Nucleus accumbens (tissue), 56 donors: ENCODE results near the gene CETN2.
"Not testable (repeated sequence)": the region's sequence is repeated elsewhere in the genome, so short reads cannot be mapped to it uniquely, and the experiment has no call there.

Experiments used
- DNase-seq, 56 donors: peaks; one replicate each; lab custom pipeline; 2025; lab: John Stamatoyannopoulos, UW

CETN2 gene

GRCh38 chrX:152830312-152831305, at the start of gene CETN2, which contains the start of gene NSDHL:
Gene CETN2, minus strand, starts transcription at chrX:152830757. Its CDS starts 47 bp downstream, at chrX:152830710.
Gene NSDHL, plus strand, starts transcription at chrX:152831063. Its CDS starts 15,262 bp downstream, at chrX:152846325.
- DNase-seq, result peak; percentile 43 to 96 (median 92)

GRCh38 chrX:152878976-152879755, 48.6 kb upstream of the CETN2 start:
- peak in 2 of 56 donors; percentile 2 to 3 for DNase-seq

GRCh38 chrX:152876931-152877840, 46.6 kb upstream of the CETN2 start:
- no peak for DNase-seq

- DNase-seq, result no peak
Measured at GRCh38 chrX:152873361-152873760, 42.8 kb upstream of the CETN2 start.

- DNase-seq, result no peak
Measured at GRCh38 chrX:152872522-152872921, 42.0 kb upstream of the CETN2 start.

GRCh38 chrX:152871260-152871659, 40.7 kb upstream of the CETN2 start:
- no peak for DNase-seq

- no peak for DNase-seq
Measured at GRCh38 chrX:152869972-152870371, 39.4 kb upstream of the CETN2 start.

GRCh38 chrX:152866386-152866785, 35.8 kb upstream of the CETN2 start:
- DNase-seq, result no peak

- DNase-seq, result no peak
Measured at GRCh38 chrX:152865232-152865920, 34.8 kb upstream of the CETN2 start.

- no peak for DNase-seq
Measured at GRCh38 chrX:152861826-152862225, 31.3 kb upstream of the CETN2 start.

- DNase-seq, result no peak
Measured at GRCh38 chrX:152861116-152861515, 30.6 kb upstream of the CETN2 start.

GRCh38 chrX:152853986-152854385, 23.4 kb upstream of the CETN2 start:
- DNase-seq, result no peak

- peak in 7 of 56 donors; percentile 0 to 25 (median 9) for DNase-seq
Measured at GRCh38 chrX:152850465-152850864, 19.9 kb upstream of the CETN2 start.

GRCh38 chrX:152847281-152847680, 16.7 kb upstream of the CETN2 start:
- no peak for DNase-seq

GRCh38 chrX:152845618-152846240, 15.2 kb upstream of the CETN2 start:
- no peak for DNase-seq

- DNase-seq, result no peak
Measured at GRCh38 chrX:152844256-152844655, 13.7 kb upstream of the CETN2 start.

GRCh38 chrX:152843852-152844251, 13.3 kb upstream of the CETN2 start:
- no peak for DNase-seq

GRCh38 chrX:152842772-152843338, 12.3 kb upstream of the CETN2 start:
- DNase-seq, result no peak

GRCh38 chrX:152835470-152835869, 4.9 kb upstream of the CETN2 start:
- not testable (repeated sequence) for DNase-seq
